OCI-LY3 (cell line): ENCODE results near the gene TAGLN2.

Experiments used
- H2AFZ ChIP-seq: fragments of 200-600, 300-600 bp; shearing (Covaris generic); 2 replicates; pipeline ENCODE4 v1.6.0; 2014; ENCODE audit warnings: antibody characterized with exemption, low read depth, low read length
- H3K27ac ChIP-seq: fragments of 200-600, 300-600 bp; sonication (generic); 2 replicates; pipeline ENCODE4 v1.5.1; 2014; ENCODE audit warnings: mild to moderate bottlenecking, low read length, moderate library complexity, mixed read lengths
- H3K27me3 ChIP-seq: fragments of 200-600, 300-600 bp; sonication (generic); 2 replicates; pipeline ENCODE4 v1.6.1; 2014; ENCODE audit warnings: low read depth, low read length, mixed read lengths
- H3K36me3 ChIP-seq: fragments of 200-600, 300-600 bp; sonication (generic); replicated peaks from 2 replicates; pipeline ENCODE3; 2014; ENCODE audit warnings: low read depth, low read length, mixed read lengths
- H3K4me1 ChIP-seq: fragments of 300-600, 200-600 bp; sonication (generic); 2 replicates; pipeline ENCODE4 v1.6.1; 2014; ENCODE audit warnings: low read length, mixed read lengths
- H3K4me2 ChIP-seq: fragments of 200-600, 300-600 bp; sonication (generic); 2 replicates; pipeline ENCODE4 v1.6.1; 2014; ENCODE audit warnings: low read length, mixed read lengths
- H3K4me3 ChIP-seq: fragments of 300-600, 200-600 bp; sonication (generic); 2 replicates; pipeline ENCODE4 v1.5.1; 2014; ENCODE audit warnings: antibody characterized with exemption, mild to moderate bottlenecking, low read length, moderate library complexity
- H3K79me2 ChIP-seq: fragments of 300-600, 200-600 bp; shearing (Covaris generic); 2 replicates; pipeline ENCODE4 v1.6.1; 2014; ENCODE audit warnings: mild to moderate bottlenecking, low read length, mixed read lengths
- H3K9ac ChIP-seq: fragments of 300-600, 200-600 bp; shearing (Covaris generic); 2 replicates; pipeline ENCODE4 v1.6.0; 2014; ENCODE audit warnings: mild to moderate bottlenecking, low read length, moderate library complexity
- H3K9me3 ChIP-seq: fragments of 200-600, 300-600 bp; shearing (Covaris generic); 2 replicates; pipeline ENCODE4 v1.6.1; 2014; ENCODE audit warnings: low read length, mixed read lengths; ENCODE audit not compliant: insufficient read depth
- H4K20me1 ChIP-seq: fragments of 200-600, 300-600 bp; sonication (generic); 2 replicates; pipeline ENCODE4 v1.6.1; 2016; ENCODE audit warnings: low read length, mixed read lengths; ENCODE audit not compliant: insufficient read depth
- CTCF ChIP-seq: fragments of 200-600, 300-600 bp; sonication (generic); IDR thresholded peaks from 2 replicates; pipeline ENCODE4 v1.5.1; 2014; ENCODE audit warnings: antibody characterized with exemption, low read length, low read depth
- EZH2phosphoT487 ChIP-seq: fragments of 200-600 bp; shearing (Covaris generic); IDR thresholded peaks from 2 replicates; pipeline ENCODE4 v1.6.1; 2018; ENCODE audit warnings: antibody characterized with exemption, mixed run types, low read depth

Gene TAGLN2

DNA sequence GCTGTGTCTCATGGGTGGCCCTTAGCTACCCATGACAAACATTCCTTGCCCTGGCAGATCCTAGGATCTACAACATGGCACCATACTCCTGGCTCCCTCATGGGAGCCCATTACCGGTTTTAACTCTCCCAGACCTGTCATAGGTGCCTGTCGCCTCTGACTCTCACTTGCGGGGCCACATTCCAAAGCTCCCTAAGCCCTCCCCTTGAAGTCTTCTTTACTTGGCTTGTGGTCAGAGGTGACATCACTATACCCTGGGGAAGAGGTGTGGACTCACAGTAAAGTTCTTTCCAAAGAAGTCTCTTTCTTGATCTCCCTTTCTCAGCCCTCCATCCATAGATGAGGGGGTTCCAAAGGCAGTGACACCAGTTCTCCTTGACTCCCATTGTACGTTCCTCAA lies 34.1 kb upstream of the TAGLN2 start:
- H3K9me3 ChIP-seq = no peaks in the 10 kb centered on the region
- H4K20me1 ChIP-seq = no peaks in the 10 kb centered on the region
- H3K4me1 ChIP-seq = peaks cover 52% of the 10 kb centered on the region
- peak overlapping the region; percentile 49; the same call in 1 of the 2 replicates for H3K4me3 ChIP-seq
- peak overlapping the region; percentile 91 for H3K27ac ChIP-seq
- peak overlapping the region; percentile 62 for H3K4me2 ChIP-seq
- no peaks in the 10 kb centered on the region for H3K79me2 ChIP-seq
- no peak for TF ChIP-seq CTCF
- TF ChIP-seq EZH2phosphoT487 = no peak
- H3K27me3 ChIP-seq = no peaks in the 10 kb centered on the region
- no peaks in the 10 kb centered on the region for H3K36me3 ChIP-seq
- H3K9ac ChIP-seq = peak overlapping the region; percentile 59; the same call in 1 of the 2 replicates
- no peak overlapping the region for H2AFZ ChIP-seq

DNA sequence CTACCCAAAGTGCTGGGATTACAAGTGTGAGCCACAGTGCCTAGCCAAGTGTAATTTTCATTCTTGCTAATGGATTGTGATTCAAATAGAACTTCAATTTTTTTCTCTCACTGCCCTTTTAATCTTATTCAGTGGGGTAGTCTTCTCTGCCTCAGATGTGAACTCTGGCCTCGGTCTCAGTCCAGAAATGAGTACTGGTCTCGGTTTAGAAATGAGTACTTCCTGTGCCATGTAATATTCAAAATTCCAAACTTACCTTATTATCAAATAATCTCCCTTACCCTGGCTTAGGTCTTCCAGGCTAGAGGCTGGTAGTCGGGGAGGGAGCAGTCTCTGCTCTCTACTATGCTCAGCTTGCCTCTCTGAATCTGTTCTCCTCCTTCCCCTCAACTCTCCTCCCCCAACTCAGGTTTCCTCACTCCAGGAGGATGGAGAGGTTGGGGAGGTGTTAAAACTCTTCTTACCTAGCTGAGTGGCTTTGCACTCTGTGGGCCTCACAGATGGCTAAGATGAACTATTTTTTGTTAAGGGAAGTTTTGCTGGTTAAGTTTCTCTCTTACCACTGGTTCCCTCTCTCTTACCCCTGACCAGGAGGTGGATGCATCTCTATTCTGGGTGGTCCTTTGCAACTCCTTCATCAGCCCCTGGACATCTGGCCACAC lies 33.5 kb upstream of the TAGLN2 start:
- Histone ChIP-seq H3K4me3 (peak overlapping the region; percentile 49), H3K4me2 (peak overlapping the region; percentile 62), H3K9ac (peak overlapping the region; percentile 59), H3K9me3 (no peaks in the 10 kb centered on the region), H2AFZ (0 out of 2 replicates have a peak overlapping the region, but pooled peaks have one; percentile 7), H3K4me1 (peaks cover 58% of the 10 kb centered on the region), H3K27ac (peak overlapping the region; percentile 91), H3K36me3 (no peaks in the 10 kb centered on the region), H4K20me1 (no peaks in the 10 kb centered on the region), H3K27me3 (no peaks in the 10 kb centered on the region), H3K79me2 (no peaks in the 10 kb centered on the region)
- TF ChIP-seq CTCF = no peak
- no peak for TF ChIP-seq EZH2phosphoT487

- Histone ChIP-seq H3K4me3 (no peak overlapping the region), H3K4me2 (peak overlapping the region; percentile 62), H3K9ac (no peak overlapping the region; the same call in 1 of the 2 replicates), H3K79me2 (no peaks in the 10 kb centered on the region), H3K9me3 (no peaks in the 10 kb centered on the region), H4K20me1 (no peaks in the 10 kb centered on the region), H3K27ac (peak overlapping the region; percentile 91), H3K27me3 (0 out of 2 replicates have a peak, but pooled peaks cover 4% of the 10 kb centered on the region), H2AFZ (no peak overlapping the region), H3K36me3 (no peaks in the 10 kb centered on the region), H3K4me1 (peaks cover 56% of the 10 kb centered on the region)
- TF ChIP-seq CTCF (no peak), EZH2phosphoT487 (no peak)
Measured at GRCh38 chr1:159957824-159958268, 32.5 kb upstream of the TAGLN2 start.

DNA sequence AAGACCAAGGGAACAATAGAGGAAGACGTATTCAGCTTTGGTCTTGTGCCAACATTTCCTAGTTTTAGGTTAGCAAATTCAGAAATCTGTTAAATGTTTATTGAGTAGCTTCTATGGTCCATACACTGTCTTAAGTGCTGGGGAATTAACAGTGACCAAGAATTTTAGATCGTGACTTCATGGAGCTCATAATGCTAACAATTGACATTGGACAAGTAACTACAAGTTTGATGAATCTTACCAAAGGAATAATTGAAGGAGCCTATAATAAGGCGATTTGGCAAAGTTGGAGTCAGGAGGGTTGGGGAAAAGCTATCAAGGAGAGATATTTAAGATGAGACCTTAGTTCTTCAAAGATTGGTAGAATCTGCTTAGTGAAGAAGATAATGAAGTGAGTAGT lies 30.1 kb upstream of the TAGLN2 start:
- TF ChIP-seq EZH2phosphoT487 (no peak), CTCF (no peak)
- Histone ChIP-seq H3K36me3 (no peaks in the 10 kb centered on the region), H3K4me3 (no peak overlapping the region), H3K9ac (no peak overlapping the region), H3K4me1 (peaks cover 40% of the 10 kb centered on the region), H2AFZ (no peak overlapping the region), H3K79me2 (no peaks in the 10 kb centered on the region), H3K4me2 (no peak overlapping the region), H3K27me3 (peaks cover 14% of the 10 kb centered on the region; the same call in 1 of the 2 replicates), H3K27ac (no peak overlapping the region), H3K9me3 (no peaks in the 10 kb centered on the region), H4K20me1 (no peaks in the 10 kb centered on the region)
